Astrocyte (in vitro differentiated cells and primary cell): Measurements from ENCODE around the gene EPHA7. TPM values are rescaled to one million over a fixed set of nuclear protein-coding genes. Genes with fewer than 3 reads are reported as not detected.

ENCODE experiments used
- DNase-seq: peaks from one replicate; pipeline ENCODE4 v3.0.0-alpha.2; 2010; ENCODE audit warnings: low read depth
- FAIRE-seq: peaks from 2 replicates; lab custom pipeline; 2011; peaks lifted over from hg19 to GRCh38; lab: Jason Lieb, UNC
- H2AFZ ChIP-seq: 2 replicates; pipeline ENCODE4 v1.6.0; 2012; ENCODE audit warnings: low read depth, low read length, inconsistent platforms
- H3K27ac ChIP-seq: 2 replicates; pipeline ENCODE4 v1.5.1; 2011; ENCODE audit warnings: low read depth, low read length, inconsistent platforms
- H3K27me3 ChIP-seq: 2 replicates; pipeline ENCODE4 v1.6.0; 2011; ENCODE audit warnings: low read length, inconsistent platforms; ENCODE audit not compliant: insufficient read depth
- H3K36me3 ChIP-seq: 2 replicates; pipeline ENCODE4 v1.5.1; 2011; ENCODE audit warnings: low read length, inconsistent platforms; ENCODE audit not compliant: insufficient read depth
- H3K4me1 ChIP-seq: 2 replicates; pipeline ENCODE4 v1.5.1; 2011; ENCODE audit warnings: low read length, inconsistent platforms; ENCODE audit not compliant: insufficient read depth
- H3K4me2 ChIP-seq: 2 replicates; pipeline ENCODE4 v1.6.0; 2012; ENCODE audit warnings: low read length, inconsistent platforms
- H3K4me3 ChIP-seq: 2 replicates; pipeline ENCODE4 v1.5.1; 2011; ENCODE audit warnings: low read depth, mild to moderate bottlenecking, low read length, inconsistent platforms; ENCODE audit not compliant: insufficient read depth
- H3K79me2 ChIP-seq: 2 replicates; pipeline ENCODE4 v1.6.0; 2012; ENCODE audit warnings: mild to moderate bottlenecking, low read length, inconsistent platforms; ENCODE audit not compliant: insufficient read depth
- H3K9ac ChIP-seq: 2 replicates; pipeline ENCODE4 v1.6.0; 2012; ENCODE audit warnings: mild to moderate bottlenecking, low read length, inconsistent platforms
- H3K9me3 ChIP-seq: 2 replicates; pipeline ENCODE4 v1.5.1; 2012; ENCODE audit warnings: low read depth, mild to moderate bottlenecking, low read length, inconsistent platforms; ENCODE audit not compliant: insufficient read depth
- H4K20me1 ChIP-seq: 2 replicates; pipeline ENCODE4 v1.6.0; 2012; ENCODE audit warnings: low read length, inconsistent platforms; ENCODE audit not compliant: insufficient read depth
- H3K27ac Mint-ChIP-seq: one replicate; pipeline ENCODE4 v1.8.0; 2021; ENCODE audit warnings: mild to moderate bottlenecking, mixed read lengths; ENCODE audit not compliant: unreplicated experiment
- H3K27me3 Mint-ChIP-seq: one replicate; pipeline ENCODE4 v1.8.0; 2021; ENCODE audit warnings: low read depth, mixed read lengths; ENCODE audit not compliant: unreplicated experiment
- H3K36me3 Mint-ChIP-seq: one replicate; pipeline ENCODE4 v1.8.0; 2021; ENCODE audit warnings: low read depth, mixed read lengths; ENCODE audit not compliant: unreplicated experiment
- H3K4me1 Mint-ChIP-seq: one replicate; pipeline ENCODE4 v1.8.0; 2021; ENCODE audit warnings: low read depth, mixed read lengths; ENCODE audit not compliant: unreplicated experiment
- H3K4me3 Mint-ChIP-seq: one replicate; pipeline ENCODE4 v1.8.0; 2021; ENCODE audit warnings: mild to moderate bottlenecking, moderate library complexity, mixed read lengths; ENCODE audit not compliant: unreplicated experiment
- H3K9me3 Mint-ChIP-seq: one replicate; pipeline ENCODE4 v1.8.0; 2021; ENCODE audit warnings: mild to moderate bottlenecking, mixed read lengths; ENCODE audit not compliant: unreplicated experiment
- CTCF ChIP-seq: IDR thresholded peaks from 2 replicates; pipeline ENCODE4 v1.5.1; 2011; ENCODE audit warnings: low read depth, mild to moderate bottlenecking, inconsistent platforms, low read length, moderate library complexity; ENCODE audit not compliant: insufficient read depth
- EZH2 ChIP-seq: IDR thresholded peaks from 2 replicates; pipeline ENCODE4 v1.6.1; 2012; ENCODE audit warnings: mild to moderate bottlenecking, low read length, inconsistent platforms; ENCODE audit not compliant: insufficient read depth
- total RNA-seq: library from RNA; stranded (reverse); gene quantifications from 2 replicates; pipeline ENCODE4 v1.2.1, GENCODE V29; 2021

The EPHA7 gene
- total RNA-seq, 1 donor from 2014 or later: 0.82 TPM

DNA sequence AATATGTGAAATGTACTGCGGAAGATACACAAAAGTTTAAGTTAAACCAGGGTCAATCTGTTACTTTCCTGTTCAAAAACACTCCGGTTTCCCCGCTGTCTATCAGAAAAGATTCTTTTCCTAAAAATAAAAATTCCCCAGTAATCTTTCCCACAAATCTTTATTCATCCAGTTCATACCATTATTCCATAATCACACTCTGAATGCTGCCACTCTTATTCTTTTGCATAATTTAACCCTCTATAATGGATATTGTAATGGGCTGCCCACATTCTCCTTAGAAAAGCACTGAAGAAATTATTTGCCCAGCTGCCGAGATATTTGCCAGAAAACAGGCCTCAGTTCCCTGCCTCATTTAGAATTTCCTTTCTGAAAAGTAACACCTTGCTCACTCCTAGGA lies 68.6 kb downstream of the EPHA7 start:
- H3K4me2 ChIP-seq: no peak overlapping the region
- H3K9me3 ChIP-seq: no peaks in the 10 kb centered on the region
- H3K27ac Mint-ChIP-seq: no peak overlapping the region
- H3K27ac ChIP-seq: no peak overlapping the region
- FAIRE-seq (no peak), DNase-seq (no peak)
- H3K4me3 Mint-ChIP-seq: no peak overlapping the region
- TF ChIP-seq CTCF (no peak), EZH2 (no peak)
- no peaks in the 10 kb centered on the region for H3K36me3 Mint-ChIP-seq
- H3K4me1 ChIP-seq: no peaks in the 10 kb centered on the region
- H4K20me1 ChIP-seq: no peaks in the 10 kb centered on the region
- H2AFZ ChIP-seq: no peak overlapping the region
- H3K4me1 Mint-ChIP-seq: no peaks in the 10 kb centered on the region
- no peaks in the 10 kb centered on the region for H3K79me2 ChIP-seq
- H3K36me3 ChIP-seq: no peaks in the 10 kb centered on the region
- H3K27me3 Mint-ChIP-seq: no peaks in the 10 kb centered on the region
- H3K27me3 ChIP-seq: no peaks in the 10 kb centered on the region
- no peak overlapping the region for H3K9ac ChIP-seq
- H3K9me3 Mint-ChIP-seq: peaks cover 4% of the 10 kb centered on the region
- no peak overlapping the region for H3K4me3 ChIP-seq

DNA sequence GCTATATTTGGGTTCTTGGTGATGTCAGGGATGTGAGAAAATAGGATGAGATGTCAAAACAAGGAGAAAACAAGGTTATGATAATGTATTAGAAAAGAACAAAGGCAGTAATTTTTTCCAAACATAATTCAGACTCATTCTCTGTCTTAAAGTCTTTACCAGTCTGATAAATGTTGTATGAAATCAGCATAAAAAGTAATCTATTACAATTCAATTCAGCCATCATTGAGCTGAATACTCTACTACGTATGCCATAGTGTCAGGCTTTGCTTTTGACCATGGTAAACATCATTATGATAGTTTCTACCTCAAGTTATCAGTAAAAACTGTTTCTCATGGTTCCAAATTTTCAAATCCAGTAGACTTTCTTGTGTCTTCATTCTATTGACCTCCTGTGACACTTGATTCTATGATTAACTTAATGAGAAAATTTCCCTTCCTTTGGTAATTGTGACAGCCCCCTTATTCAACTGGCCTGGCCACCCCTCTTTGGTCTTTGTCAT lies 75.0 kb downstream of the EPHA7 start:
- Histone ChIP-seq H2AFZ (no peak overlapping the region), H3K4me2 (no peak overlapping the region), H3K9me3 (no peaks in the 10 kb centered on the region), H3K4me3 (no peak overlapping the region), H3K9ac (no peak overlapping the region), H3K79me2 (no peaks in the 10 kb centered on the region), H4K20me1 (no peaks in the 10 kb centered on the region), H3K27ac (no peak overlapping the region), H3K36me3 (no peaks in the 10 kb centered on the region), H3K4me1 (no peaks in the 10 kb centered on the region), H3K27me3 (no peaks in the 10 kb centered on the region)
- FAIRE-seq (no peak), DNase-seq (no peak)
- no peak overlapping the region for H3K4me3 Mint-ChIP-seq
- H3K27ac Mint-ChIP-seq: no peak overlapping the region
- H3K27me3 Mint-ChIP-seq: no peaks in the 10 kb centered on the region
- H3K4me1 Mint-ChIP-seq: no peaks in the 10 kb centered on the region
- no peaks in the 10 kb centered on the region for H3K9me3 Mint-ChIP-seq
- no peaks in the 10 kb centered on the region for H3K36me3 Mint-ChIP-seq
- TF ChIP-seq EZH2 (no peak), CTCF (no peak)

DNA sequence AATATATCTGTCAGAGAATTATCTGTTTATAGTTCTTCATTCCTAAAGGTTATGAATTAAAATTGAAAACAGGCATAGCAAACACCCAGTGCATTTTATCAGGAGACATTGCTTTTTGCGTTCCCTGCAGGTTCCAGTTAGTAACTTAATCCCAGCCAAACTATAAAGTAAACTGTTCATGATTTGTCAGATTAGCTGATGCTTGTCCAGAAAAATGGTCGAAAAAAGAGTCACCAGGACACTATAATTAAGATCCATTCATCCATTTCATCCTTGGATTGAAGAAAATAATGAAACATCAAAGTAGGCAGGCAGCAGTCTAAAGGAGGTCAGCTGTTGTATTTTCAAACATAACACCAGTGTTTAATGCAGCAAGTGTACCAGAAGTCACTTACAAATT lies 75.9 kb downstream of the EPHA7 start:
- Mint-ChIP-seq H3K27me3 (no peaks in the 10 kb centered on the region), H3K27ac (no peak overlapping the region), H3K4me1 (no peaks in the 10 kb centered on the region), H3K9me3 (no peaks in the 10 kb centered on the region), H3K4me3 (no peak overlapping the region), H3K36me3 (no peaks in the 10 kb centered on the region)
- H3K27ac ChIP-seq: no peak overlapping the region
- H3K9ac ChIP-seq: no peak overlapping the region
- FAIRE-seq: no peak
- no peak overlapping the region for H3K4me2 ChIP-seq
- H3K4me1 ChIP-seq: no peaks in the 10 kb centered on the region
- no peak for DNase-seq
- H2AFZ ChIP-seq: no peak overlapping the region
- H3K79me2 ChIP-seq: no peaks in the 10 kb centered on the region
- H4K20me1 ChIP-seq: no peaks in the 10 kb centered on the region
- no peak overlapping the region for H3K4me3 ChIP-seq
- TF ChIP-seq EZH2: no peak
- H3K36me3 ChIP-seq: no peaks in the 10 kb centered on the region
- no peaks in the 10 kb centered on the region for H3K27me3 ChIP-seq
- no peaks in the 10 kb centered on the region for H3K9me3 ChIP-seq
